Stimulated activated CD8-positive, alpha-beta memory T cell treated with anti-CD3 and anti-CD28 coated beads, Interleukin-7, amount 100 ng/mL, for 1 hour (primary cell): ENCODE measurements around the gene SPA17.

Source experiments
- DNase-seq, 2 donors: peaks; one replicate each; pipeline ENCODE4 v3.0.0-alpha.2; 2020; ENCODE audit warnings: low read depth in 2 of 2

SPA17 gene

DNA sequence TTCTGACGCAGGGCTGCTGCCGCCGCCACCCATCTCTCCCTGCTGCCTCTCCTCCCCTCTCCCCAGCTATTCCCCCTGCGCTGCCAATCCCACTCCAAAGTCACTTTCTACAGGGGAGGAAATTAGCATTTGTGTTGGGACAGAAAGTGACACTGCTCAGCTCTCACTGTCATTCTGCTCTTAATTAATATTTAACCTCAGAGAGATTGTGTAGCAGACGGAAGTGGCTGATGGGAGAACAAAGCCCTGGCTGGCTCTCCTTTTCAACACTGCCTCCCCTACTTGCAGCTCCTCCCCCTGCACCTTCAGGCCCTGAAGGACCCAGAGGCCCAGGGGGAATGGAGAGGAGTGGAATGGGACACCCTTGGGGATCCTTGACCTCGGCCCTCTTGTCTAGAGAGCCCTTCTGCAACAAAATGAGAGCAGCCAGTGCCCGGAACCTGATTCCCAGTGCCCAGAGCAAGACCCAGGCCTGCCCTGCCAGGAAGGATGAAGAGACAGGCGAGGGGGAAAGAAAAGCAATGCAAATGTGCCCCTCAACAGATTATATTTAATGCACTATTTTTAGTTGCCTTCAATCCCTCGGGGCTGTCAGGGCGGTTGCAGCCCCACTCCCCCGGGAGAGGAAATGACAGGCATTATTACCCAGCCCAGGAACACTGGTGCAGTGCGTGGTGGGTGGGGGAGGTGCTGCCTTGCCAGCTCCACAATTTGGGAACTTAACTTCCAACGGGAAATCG, 51.4 kb downstream of the SPA17 start:
- no peak for DNase-seq

DNA sequence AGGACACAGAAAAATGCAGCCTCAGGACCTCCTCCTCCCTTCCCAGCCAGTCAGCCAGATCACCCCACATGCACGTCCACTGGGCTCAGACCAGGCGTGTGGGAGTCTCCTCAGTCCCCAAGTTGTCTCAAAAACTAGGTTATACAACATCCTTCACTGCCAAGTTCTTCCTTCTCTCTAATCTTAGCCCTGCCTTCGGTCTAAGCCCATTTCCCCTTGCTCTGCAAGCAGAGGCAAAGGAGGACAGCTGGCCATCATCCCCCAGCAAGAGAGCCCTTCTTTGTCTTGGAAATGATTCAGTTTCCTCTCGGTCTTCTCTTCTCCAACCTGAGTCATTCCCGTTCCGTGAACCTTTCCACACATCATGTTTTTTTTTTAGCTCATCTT, 52.0 kb downstream of the SPA17 start:
- DNase-seq: no peak

DNA sequence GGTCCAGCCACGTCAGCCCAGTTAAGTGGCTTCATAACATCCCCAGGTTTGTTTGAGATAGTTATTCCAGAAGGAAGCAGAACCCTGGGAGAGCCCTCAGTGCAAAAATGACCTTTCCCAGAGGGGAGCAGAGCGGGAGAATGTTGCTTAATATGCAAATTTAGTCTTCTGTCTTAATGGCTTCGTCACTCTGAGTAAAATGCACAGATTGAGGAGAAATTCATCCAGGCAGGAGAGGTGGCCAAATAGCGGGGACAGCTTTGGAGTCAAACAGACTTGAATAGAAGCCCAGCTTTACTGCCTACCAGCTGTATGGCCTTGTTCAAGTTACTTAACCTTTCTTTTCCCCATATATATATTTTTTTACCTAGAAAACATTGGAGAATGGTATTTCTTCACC, 53.8 kb downstream of the SPA17 start:
- no peak for DNase-seq

DNA sequence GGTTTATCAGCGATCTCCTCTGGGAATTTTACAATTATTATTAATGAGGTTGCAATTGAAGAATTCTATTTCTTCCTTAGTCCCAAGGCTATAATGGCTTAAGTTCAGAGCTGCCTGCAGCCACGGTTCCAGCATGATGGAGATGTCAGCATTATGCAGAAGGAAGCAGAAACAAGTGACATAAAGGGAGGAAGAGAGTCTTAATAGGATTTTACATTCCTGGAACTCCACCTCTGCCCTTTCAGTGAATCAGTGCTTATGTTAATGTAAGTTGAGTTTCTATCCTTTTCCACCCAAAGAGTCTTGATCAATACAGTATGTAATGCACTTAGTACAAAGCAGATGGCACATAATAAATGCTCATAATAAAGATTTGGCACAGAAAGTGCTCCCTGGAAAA, 54.4 kb downstream of the SPA17 start:
- no peak for DNase-seq

DNA sequence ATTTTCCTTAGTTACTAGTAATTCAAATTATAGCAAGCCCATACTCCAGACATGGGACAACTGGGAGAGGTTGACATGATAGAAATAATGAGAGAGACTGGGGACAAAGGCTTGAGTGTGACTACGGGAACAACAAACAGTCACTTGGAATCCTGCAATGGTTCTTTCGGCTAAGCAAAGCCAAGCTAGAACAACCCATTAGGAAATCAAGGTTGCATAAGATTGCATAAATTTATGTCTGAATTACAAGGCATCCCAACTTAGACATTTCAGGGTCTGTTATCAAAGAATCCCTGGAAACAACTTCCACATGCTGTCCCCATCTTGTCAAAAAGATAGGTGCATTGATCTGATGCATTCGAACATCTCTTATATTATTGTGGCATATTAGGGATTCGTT, 55.9 kb downstream of the SPA17 start:
- no peak for DNase-seq

DNA sequence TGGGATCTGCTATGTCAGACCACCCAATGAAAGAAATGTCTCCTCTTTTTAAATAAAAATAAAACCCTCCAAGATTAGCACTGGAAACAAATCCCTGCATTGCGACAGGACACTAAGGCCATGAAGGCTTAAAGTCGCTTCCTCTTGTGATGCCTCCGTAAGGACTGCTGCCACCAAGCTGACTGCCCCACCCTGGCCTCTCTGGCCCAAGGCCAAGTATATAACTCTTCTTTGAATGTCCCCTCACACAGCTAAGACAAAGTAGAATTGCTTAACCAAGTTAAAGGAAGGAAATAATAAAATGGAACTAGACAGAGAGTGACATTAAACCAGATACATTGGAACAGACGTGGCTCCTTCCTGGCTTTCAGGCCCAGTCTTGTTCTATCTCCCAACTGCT, 58.5 kb downstream of the SPA17 start:
- no peak for DNase-seq

DNA sequence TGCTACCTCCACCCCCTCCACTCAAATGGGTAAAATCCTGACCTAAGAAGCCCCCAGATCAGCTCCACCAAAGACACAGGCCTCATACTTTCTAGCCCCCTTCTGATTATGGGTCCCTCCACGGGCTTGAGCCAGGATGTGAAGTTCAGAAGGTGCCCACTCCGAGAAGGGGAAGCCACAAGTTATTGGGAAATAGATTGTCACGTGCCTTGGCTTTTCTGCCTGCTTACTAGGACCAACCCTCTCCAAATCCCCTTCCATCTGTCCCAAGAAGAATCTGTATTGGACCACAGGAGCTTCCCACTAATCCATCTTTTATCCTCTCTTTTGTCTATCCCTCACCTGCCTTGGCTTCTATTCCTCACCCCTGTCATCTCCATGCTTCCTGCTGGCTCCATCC, 63.0 kb downstream of the SPA17 start:
- no peak for DNase-seq

DNA sequence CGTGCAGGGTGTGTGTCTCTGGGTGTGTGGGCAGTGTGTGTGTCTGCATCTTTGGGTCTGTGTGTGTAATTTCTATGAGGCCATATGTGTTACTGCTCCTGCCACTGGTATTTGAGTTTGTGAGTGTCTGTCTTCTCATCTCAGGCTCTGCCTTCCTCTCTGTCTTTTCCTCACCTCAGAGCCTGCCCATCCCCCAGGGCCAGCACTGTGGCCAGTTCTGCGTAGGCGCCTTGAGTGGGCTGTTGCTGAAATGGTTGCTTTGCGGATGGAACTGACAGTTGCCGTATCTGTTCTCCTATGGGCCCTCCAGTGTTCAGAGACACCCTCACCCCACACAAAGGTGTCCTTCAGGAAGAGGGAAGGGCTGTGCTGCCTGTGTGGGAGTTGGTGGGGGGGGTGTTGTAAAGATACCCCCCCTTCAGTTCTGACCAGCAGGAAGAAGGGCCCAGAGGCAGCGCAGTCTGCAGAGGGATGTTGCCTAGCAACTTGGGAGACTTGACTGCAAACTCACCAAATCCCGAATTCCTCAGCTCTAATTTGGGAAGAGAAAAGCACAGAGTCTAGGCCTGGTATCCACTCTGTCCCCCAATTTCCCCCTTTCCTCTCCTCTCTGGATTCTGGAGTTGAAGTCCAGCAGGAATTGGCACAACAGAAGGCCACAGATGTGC, 64.1 kb downstream of the SPA17 start:
- no peak for DNase-seq

DNA sequence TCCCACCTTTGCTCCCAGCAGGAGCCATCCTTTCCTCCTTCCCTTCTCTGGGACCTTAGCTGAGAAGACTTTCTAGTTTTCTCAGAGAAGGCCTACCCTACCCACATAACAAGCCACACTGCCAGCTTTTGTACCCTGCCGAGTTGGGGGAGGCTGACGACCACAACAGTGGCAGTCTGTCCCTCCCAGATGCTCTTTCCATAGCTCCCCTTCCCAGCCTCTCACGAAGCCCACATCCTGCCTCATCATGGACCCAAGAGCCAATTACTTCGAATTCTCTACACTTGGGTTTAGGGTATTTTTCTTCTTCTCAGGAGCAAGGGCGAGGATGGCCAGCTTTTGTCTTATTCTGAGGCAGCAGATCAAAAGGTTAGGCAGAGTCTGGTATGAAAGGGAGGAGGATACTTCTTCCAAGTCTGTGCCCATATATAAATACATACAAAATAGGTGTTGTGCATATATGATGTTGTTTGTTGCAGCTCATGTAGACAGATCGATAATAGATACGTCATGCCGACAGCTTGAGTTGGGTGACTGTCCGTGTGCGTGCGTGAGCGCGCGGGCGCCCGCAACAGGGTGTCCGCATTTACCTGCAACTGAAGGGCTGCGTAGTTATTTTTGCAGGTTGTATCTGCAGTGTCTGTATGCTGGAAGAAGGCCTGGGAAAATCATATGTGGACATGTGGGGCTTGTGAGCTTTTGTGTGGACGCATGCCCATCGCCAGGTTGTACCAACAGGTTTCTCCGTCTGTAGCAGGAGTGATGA, 65.2 kb downstream of the SPA17 start:
- DNase-seq: no peak

DNA sequence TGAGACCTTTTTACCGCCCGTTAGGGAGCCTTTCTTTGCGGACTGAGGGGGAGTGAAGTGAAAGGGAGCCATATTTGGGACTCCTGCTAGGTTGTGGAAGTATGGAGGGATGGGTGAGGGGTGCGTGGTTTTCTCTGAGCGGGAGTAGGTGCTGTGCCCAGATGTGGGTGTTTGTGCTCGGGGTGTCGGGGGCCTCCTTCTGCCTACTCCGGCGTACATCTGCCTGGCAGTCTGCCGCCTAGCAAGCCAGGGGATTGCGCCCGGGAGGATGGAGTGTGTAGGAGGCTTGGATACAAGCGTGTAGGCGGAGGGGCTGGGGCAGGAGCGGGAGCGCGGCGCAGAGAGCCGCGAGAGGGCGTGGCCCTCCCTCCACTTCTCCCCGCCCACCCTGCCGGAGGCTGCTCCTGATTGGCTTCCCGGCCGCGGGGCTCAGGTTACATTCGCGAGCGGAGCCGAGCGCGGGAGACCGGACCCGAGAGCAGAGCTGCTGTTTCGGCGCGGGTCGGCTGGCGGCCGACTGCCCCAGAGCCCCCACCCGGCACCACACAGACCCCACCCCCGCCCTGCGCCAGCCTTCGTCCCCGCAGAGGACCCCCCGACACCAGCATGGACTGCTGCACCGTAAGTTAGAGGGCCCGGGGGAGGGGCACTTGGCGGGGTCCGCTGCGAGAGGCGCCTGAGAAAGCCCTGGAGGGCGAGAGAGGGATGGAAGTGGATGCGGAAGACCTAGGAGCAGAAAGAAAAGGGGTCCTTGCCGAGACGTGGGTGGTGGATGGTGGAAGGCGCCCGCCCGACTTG, 66.0 kb downstream of the SPA17 start, which contains the start of gene NRGN:
Gene NRGN (plus strand): TSS at position 464 of the 798 bp plus-strand sequence. CDS start 143 bp downstream, at position 607.
- DNase-seq: peak; percentile 62 to 67

DNA sequence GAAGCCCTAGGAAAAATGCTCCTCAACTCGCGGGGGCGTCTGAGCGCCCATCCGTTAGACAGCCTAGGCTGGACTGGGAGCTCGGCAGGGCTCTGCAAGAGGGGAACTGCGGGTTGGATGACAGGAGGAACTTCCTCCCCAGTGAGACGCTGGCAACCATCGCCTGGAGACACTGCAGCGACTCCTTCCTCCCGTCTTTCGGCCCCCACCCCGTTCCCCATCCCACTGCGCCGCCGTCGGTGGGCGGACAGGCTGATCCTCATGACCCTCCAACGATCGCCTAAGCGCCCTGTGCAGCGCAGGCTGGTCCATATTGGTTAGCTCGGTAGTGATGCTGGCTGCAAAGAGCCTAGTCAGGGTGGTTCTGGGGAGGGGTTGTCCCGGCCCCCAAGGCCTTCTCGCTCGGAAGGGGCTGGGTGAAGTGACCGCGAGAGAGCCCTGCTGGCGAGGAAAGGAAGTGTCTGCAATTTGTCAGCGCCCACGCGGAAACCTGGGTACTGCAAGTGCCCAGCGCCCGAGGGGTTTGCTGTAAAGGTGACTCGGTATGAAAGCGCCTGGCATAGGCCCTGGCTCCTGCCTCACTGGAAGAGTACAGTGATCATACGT, 66.7 kb downstream of the SPA17 start:
- DNase-seq: no peak

DNA sequence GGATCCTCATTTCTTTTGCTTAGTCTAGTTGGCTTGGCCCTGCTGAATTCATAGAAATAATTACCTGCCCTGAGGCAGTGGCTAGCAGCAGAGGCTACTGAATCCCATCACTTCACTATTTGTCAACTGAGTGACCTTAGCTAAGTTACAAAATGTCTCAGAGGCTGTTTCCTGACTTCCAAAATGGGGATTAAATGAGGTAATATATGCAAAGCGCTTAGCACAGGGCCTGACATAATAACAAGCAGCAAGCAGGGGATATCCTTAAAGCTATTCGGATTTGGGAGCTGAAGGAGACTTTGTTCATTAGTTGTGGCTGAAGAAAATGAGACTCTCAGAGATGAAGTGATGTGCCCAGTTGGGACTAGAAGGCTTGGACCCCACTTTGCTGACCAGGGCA, 68.9 kb downstream of the SPA17 start:
- DNase-seq: no peak

DNA sequence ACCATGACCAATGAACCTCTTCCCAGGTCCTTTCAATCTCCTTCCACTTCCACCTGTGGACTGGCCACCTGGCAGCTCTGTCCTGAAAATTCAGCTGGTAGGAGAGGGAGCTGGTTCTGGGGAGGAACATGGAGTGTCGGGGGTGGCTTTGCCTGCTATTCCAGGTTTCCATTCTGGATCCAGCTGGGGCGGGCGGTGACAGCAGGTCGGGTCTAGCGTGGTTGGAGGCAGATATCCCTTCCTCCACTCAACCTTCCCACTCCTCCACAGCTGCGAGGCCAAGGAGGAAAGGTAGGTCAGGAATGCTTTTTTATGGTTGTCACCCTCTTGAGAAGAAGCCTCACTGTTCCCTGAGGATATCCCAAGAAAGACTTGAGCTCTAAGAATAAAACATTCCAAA, 69.3 kb downstream of the SPA17 start:
- DNase-seq: no peak

DNA sequence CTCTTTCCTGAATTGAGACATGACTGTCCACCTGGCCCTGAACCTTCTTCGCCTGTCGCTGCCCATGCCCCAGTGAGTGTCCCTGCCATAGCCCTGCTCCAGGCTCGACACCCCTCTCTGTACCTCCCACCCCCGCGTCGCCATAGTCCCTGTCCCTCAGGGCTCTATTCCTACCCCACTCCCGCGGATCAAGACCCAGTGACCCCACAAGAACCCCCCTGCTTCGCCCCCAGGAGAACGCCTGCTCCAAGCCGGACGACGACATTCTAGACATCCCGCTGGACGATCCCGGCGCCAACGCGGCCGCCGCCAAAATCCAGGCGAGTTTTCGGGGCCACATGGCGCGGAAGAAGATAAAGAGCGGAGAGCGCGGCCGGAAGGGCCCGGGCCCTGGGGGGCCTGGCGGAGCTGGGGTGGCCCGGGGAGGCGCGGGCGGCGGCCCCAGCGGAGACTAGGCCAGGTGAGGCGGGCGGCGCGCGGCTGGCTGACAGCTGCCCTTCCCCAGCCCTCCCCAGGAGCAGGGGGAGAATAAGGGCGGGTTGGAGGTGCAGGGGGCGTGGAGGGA, 71.6 kb downstream of the SPA17 start:
- DNase-seq: no peak

DNA sequence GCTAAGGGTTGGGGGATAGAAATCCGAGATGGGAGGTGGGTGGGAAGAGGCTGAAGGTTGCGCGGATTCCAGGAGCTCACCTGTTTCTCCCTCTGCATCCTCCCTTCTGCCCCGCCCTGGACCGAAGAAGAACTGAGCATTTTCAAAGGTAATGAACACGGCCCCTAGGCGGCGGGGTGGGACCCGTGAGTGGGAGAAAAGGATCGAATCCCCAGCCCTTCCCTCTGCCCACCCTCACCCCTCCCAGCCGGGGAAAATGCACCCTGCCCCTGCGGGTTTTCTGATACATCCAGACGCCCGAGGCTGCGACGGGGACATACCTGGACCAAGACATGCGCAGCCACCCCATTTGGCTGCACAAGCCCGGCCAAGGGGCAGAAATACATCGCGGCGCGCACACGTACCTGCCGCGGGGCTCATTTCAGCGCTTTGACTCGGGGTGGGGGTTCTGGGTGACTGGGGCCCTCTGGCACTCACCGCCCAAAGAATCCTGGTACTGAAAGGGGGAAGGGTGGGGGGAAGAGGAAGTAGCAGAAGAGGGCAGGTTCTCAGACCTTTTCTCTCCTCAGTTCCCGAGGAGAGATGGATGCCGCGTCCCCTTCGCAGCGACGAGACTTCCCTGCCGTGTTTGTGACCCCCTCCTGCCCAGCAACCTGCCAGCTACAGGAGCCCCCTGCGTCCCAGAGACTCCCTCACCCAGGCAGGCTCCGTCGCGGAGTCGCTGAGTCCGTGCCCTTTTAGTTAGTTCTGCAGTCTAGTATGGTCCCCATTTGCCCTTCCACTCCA, 72.3 kb downstream of the SPA17 start:
- DNase-seq: no peak

DNA sequence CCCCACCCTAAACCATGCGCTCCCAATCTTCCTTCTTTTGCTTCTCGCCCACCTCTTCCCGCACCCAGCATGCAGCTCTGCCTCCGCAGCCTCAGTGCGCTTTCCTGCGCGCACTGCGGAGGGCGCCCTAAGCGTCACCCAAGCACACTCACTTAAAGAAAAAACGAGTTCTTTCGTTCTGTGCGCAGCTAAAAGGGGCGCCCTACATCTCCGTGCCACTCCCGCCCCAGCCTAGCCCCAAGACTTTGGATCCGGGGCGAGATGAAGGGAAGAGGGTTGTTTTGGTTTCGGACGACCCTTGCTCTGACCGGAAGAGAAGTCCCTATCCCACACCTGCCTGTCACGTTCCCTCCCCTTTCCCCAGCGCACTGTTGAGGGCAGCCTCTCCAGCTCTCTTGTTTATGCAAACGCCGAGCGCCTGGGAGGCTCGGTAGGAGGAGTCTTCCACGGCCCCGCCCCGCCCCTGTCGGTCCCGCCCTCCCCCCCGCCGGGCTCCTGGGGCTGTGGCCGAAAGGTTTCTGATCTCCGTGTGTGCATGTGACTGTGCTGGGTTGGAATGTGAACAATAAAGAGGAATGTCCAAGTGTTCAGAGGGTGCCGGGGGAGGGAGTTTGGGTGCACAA, 73.0 kb downstream of the SPA17 start:
- DNase-seq: peak; percentile 47 to 62
